SH-SY5Y (cell line): ENCODE measurements around the gene GRIK1.

ENCODE experiments used
- GATA2 ChIP-seq: IDR thresholded peaks from 2 replicates; pipeline ENCODE4 v1.6.1; 2011; ENCODE audit warnings: mild to moderate bottlenecking, low read depth, low read length
- GATA3 ChIP-seq: IDR thresholded peaks from 2 replicates; pipeline ENCODE4 v1.6.1; 2011; ENCODE audit warnings: low read depth, mild to moderate bottlenecking, low read length, moderate library complexity

DNA sequence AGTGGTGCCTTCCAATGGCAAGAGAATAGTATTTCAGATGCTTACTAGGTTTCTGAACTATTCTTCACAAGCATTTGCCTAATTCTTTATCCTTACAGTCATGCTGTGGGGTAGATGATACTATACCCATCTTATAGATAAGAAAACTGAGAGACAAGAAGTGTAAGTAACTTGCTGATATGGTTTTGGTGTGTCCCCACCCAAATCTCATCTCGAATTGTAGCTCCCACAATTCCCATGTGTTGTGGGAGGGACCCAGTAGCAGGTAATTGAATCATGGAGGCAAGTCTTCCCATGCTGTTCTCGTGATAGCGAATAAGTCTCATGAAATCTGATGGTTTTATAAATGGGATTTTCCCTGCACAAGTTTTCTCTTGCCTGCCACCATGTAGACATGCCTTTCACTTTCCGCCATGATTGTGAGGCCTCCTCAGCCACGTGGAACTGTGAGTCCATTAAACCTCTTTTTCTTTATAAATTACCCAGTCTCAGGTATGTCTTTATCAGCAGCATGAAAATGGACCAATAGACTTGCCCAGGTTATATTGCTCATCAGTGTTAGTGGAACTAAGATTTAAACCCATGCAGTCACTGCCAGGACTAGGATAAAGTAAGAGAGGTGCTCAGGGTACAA lies 298.7 kb downstream of the GRIK1 start:
- no peak for TF ChIP-seq GATA3
- no peak for TF ChIP-seq GATA2
